ENCODE results near the gene GNG11. TPM values are rescaled to one million over a fixed set of nuclear protein-coding genes. Genes with fewer than 3 reads are reported as not detected.

Gene GNG11
- total RNA-seq (1 to 10 TPM; 3.9 to 4.0 TPM), polyA plus RNA-seq (ENCODE audit: insufficient read depth, low read depth, low replicate concordance) (11.7 TPM)
- long read RNA-seq, donor 1, transcript GNG11-201 (2 exons, 3,055 nt), result major isoform, 87 of 87 reads
- long read RNA-seq, donor 1, partial matches to known transcripts, result 0 of 87 reads
- long read RNA-seq, donor 1, other reads (novel, unspliced or antisense), result 0 of 87 reads
- long read RNA-seq, donor 2, transcript GNG11-201 (2 exons, 3,055 nt), result major isoform, 43 of 52 reads
- long read RNA-seq, donor 2, partial matches to known transcripts, result 9 of 52 reads
- long read RNA-seq, donor 2, other reads (novel, unspliced or antisense), result 0 of 52 reads

GRCh38 chr7:93921607-93922566 is at the start of gene GNG11:
TSS of gene GNG11 (plus strand) at chr7:93921735. CDS start at chr7:93922138, 403 bp downstream.
- H3K4me1 ChIP-seq, result no peaks in the 10 kb centered on the region
- no peaks in the 10 kb centered on the region for H3K9me3 ChIP-seq
- H3K4me3 ChIP-seq, result peak within 1 kb of the TSS; percentile 62 to 67
- WGBS, 2 donors, result 1 to 3% methylated on average over 39 of the region's 39 CpGs
- intact Hi-C loops (cut with DNase I; ENCODE audit: low total_unique reads), result no loop called here
- peak; percentile 81 for DNase-seq
- H3K27me3 ChIP-seq, result no peaks in the 10 kb centered on the region
- H3K27ac ChIP-seq, result peak within 1 kb of the TSS; percentile 79 to 93
- TF ChIP-seq CTCF (IDR thresholded peaks at IDR 0.05) (no peak), POLR2A (IDR thresholded peaks at IDR 0.05) (no peak)
- no peaks in the 10 kb centered on the region for H3K36me3 ChIP-seq (ENCODE audit: low read depth, missing control alignments)

GRCh38 chr7:93873998-93874574 is 47.4 kb upstream of the GNG11 start:
- H3K4me1 ChIP-seq, result no peaks in the 10 kb centered on the region
- H3K9me3 ChIP-seq, result no peaks in the 10 kb centered on the region
- no peak for TF ChIP-seq POLR2A (IDR thresholded peaks at IDR 0.05)
- no peak for TF ChIP-seq CTCF (IDR thresholded peaks at IDR 0.05)
- H3K27ac ChIP-seq, result no peak overlapping the region
- 75 to 77% methylated on average over 1 of the region's 1 CpG for WGBS, 2 donors
- no peak for DNase-seq
- intact Hi-C loops (cut with DNase I; ENCODE audit: low total_unique reads), result no loop called here
- H3K27me3 ChIP-seq, result no peaks in the 10 kb centered on the region
- H3K4me3 ChIP-seq, result no peak overlapping the region
- H3K36me3 ChIP-seq (ENCODE audit: low read depth, missing control alignments), result no peaks in the 10 kb centered on the region

GRCh38 chr7:93877742-93878141 is 43.8 kb upstream of the GNG11 start:
- 80 to 93% methylated on average over 3 of the region's 3 CpGs for WGBS, 2 donors

GRCh38 chr7:93879356-93879755 is 42.2 kb upstream of the GNG11 start:
- Histone ChIP-seq H3K4me3 (no peak overlapping the region), H3K36me3 (ENCODE audit: low read depth, missing control alignments) (no peaks in the 10 kb centered on the region), H3K27me3 (no peaks in the 10 kb centered on the region), H3K27ac (no peak overlapping the region), H3K4me1 (no peaks in the 10 kb centered on the region), H3K9me3 (no peaks in the 10 kb centered on the region)
- intact Hi-C loops (cut with DNase I; ENCODE audit: low total_unique reads), result no loop called here
- TF ChIP-seq POLR2A (IDR thresholded peaks at IDR 0.05) (no peak), CTCF (IDR thresholded peaks at IDR 0.05) (no peak)
- DNase-seq, result no peak

More at GRCh38 chr7:93877742-93878141, 43.8 kb upstream of the GNG11 start:
- intact Hi-C loops (cut with DNase I; ENCODE audit: low total_unique reads), result no loop called here
- Histone ChIP-seq H3K36me3 (ENCODE audit: low read depth, missing control alignments) (no peaks in the 10 kb centered on the region), H3K4me1 (no peaks in the 10 kb centered on the region), H3K4me3 (no peak overlapping the region), H3K27me3 (no peaks in the 10 kb centered on the region), H3K27ac (no peak overlapping the region), H3K9me3 (no peaks in the 10 kb centered on the region)
- no peak for TF ChIP-seq POLR2A (IDR thresholded peaks at IDR 0.05)
- TF ChIP-seq CTCF (IDR thresholded peaks at IDR 0.05), result no peak
- no peak for DNase-seq

All from testis (tissue), 5 donors.